ENCODE data around the gene CAMTA1. TPM values are rescaled to one million over a fixed set of nuclear protein-coding genes. Genes with fewer than 3 reads are reported as not detected.

The CAMTA1 gene
- total RNA-seq, 1 experiment from 2014 or later: 60.0 TPM

- no peaks in the 10 kb centered on the region for H3K9me3 ChIP-seq
- no peaks in the 10 kb centered on the region for H3K4me1 ChIP-seq
- DNase-seq: no peak
- TF ChIP-seq CTCF (IDR thresholded peaks at IDR 0.05; ENCODE audit: insufficient read depth in 1 of 2, low read depth in 1 of 2, low read length in 1 of 2, severe bottlenecking in 1 of 2, unreplicated experiment in 1 of 2): no peak
- Mint-ChIP-seq H3K4me1 (ENCODE audit: low read depth, unreplicated experiment) (no peaks in the 10 kb centered on the region), H3K27ac (ENCODE audit: unreplicated experiment) (no peak overlapping the region), H3K36me3 (ENCODE audit: insufficient read depth, unreplicated experiment) (peaks cover 3% of the 10 kb centered on the region), H3K9me3 (ENCODE audit: unreplicated experiment) (no peaks in the 10 kb centered on the region), H3K27me3 (ENCODE audit: insufficient read depth, unreplicated experiment) (peaks cover 3% of the 10 kb centered on the region), H3K4me3 (ENCODE audit: unreplicated experiment) (no peak overlapping the region)
- intact Hi-C loops (cut with micrococcal nuclease; ENCODE audit: unreplicated experiment): no loop called here
- H3K36me3 ChIP-seq (ENCODE audit: control insufficient read depth, insufficient read depth, low read length): no peaks in the 10 kb centered on the region
- CTCF ChIA-PET: no interaction called here
- POLR2A ChIA-PET: no interaction called here
- BruUV-seq (replicated peaks): no TSS peak
- H3K27me3 ChIP-seq (replicated peaks; ENCODE audit: control insufficient read depth, insufficient read depth, low read length): no peaks in the 10 kb centered on the region
- no peak overlapping the region for H3K4me3 ChIP-seq (ENCODE audit: low read depth, low read length)
Observed at GRCh38 chr1:6912518-6912917, 127.3 kb downstream of the CAMTA1 start.

GRCh38 chr1:6913086-6913485 is 127.8 kb downstream of the CAMTA1 start:
- no TSS peak for BruUV-seq (replicated peaks)
- no peak overlapping the region for H3K27ac Mint-ChIP-seq (ENCODE audit: unreplicated experiment)
- Histone ChIP-seq H3K9me3 (no peaks in the 10 kb centered on the region), H3K27me3 (replicated peaks; ENCODE audit: control insufficient read depth, insufficient read depth, low read length) (no peaks in the 10 kb centered on the region), H3K4me1 (no peaks in the 10 kb centered on the region), H3K36me3 (ENCODE audit: control insufficient read depth, insufficient read depth, low read length) (no peaks in the 10 kb centered on the region), H3K4me3 (ENCODE audit: low read depth, low read length) (no peak overlapping the region)
- no peaks in the 10 kb centered on the region for H3K9me3 Mint-ChIP-seq (ENCODE audit: unreplicated experiment)
- ChIA-PET CTCF (no interaction called here), POLR2A (no interaction called here)
- no peaks in the 10 kb centered on the region for H3K4me1 Mint-ChIP-seq (ENCODE audit: low read depth, unreplicated experiment)
- peaks cover 3% of the 10 kb centered on the region for H3K27me3 Mint-ChIP-seq (ENCODE audit: insufficient read depth, unreplicated experiment)
- no peak for TF ChIP-seq CTCF (IDR thresholded peaks at IDR 0.05; ENCODE audit: insufficient read depth in 1 of 2, low read depth in 1 of 2, low read length in 1 of 2, severe bottlenecking in 1 of 2, unreplicated experiment in 1 of 2)
- no peak for DNase-seq
- peaks cover 4% of the 10 kb centered on the region for H3K36me3 Mint-ChIP-seq (ENCODE audit: insufficient read depth, unreplicated experiment)
- no peak overlapping the region for H3K4me3 Mint-ChIP-seq (ENCODE audit: unreplicated experiment)
- intact Hi-C loops (cut with micrococcal nuclease; ENCODE audit: unreplicated experiment): no loop called here

GRCh38 chr1:6914706-6915105 is 129.5 kb downstream of the CAMTA1 start:
- H3K4me1 ChIP-seq: no peaks in the 10 kb centered on the region
- POLR2A ChIA-PET: no interaction called here
- CTCF ChIA-PET: no interaction called here
- no peaks in the 10 kb centered on the region for H3K9me3 Mint-ChIP-seq (ENCODE audit: unreplicated experiment)
- no peak for TF ChIP-seq CTCF (IDR thresholded peaks at IDR 0.05; ENCODE audit: insufficient read depth in 1 of 2, low read depth in 1 of 2, low read length in 1 of 2, severe bottlenecking in 1 of 2, unreplicated experiment in 1 of 2)
- intact Hi-C loops (cut with micrococcal nuclease; ENCODE audit: unreplicated experiment): no loop called here
- DNase-seq: no peak
- BruUV-seq (replicated peaks): no TSS peak
- no peak overlapping the region for H3K4me3 Mint-ChIP-seq (ENCODE audit: unreplicated experiment)
- no peaks in the 10 kb centered on the region for H3K36me3 ChIP-seq (ENCODE audit: control insufficient read depth, insufficient read depth, low read length)
- H3K27me3 Mint-ChIP-seq (ENCODE audit: insufficient read depth, unreplicated experiment): peaks cover 3% of the 10 kb centered on the region
- H3K9me3 ChIP-seq: no peaks in the 10 kb centered on the region
- H3K4me3 ChIP-seq (ENCODE audit: low read depth, low read length): no peak overlapping the region
- H3K27ac Mint-ChIP-seq (ENCODE audit: unreplicated experiment): no peak overlapping the region
- H3K27me3 ChIP-seq (replicated peaks; ENCODE audit: control insufficient read depth, insufficient read depth, low read length): no peaks in the 10 kb centered on the region; the same call in 1 of the 2 replicates
- peaks cover 4% of the 10 kb centered on the region for H3K36me3 Mint-ChIP-seq (ENCODE audit: insufficient read depth, unreplicated experiment)
- no peaks in the 10 kb centered on the region for H3K4me1 Mint-ChIP-seq (ENCODE audit: low read depth, unreplicated experiment)
